GM10266 (cell line): ENCODE data around the gene POM121C.
A peak's percentile ranks its signal among the peaks of the same experiment; 100 is the strongest.
"Not testable (repeated sequence)": the region's sequence is repeated elsewhere in the genome, so short reads cannot be mapped to it uniquely, and the experiment has no call there.

Experiments
- DNase-seq: peaks from one replicate; pipeline ENCODE4 v3.0.0; 2012; ENCODE audit errors: extremely low spot score
- TF ChIP-seq, protein P1 (sequence below): IDR thresholded peaks from 2 replicates; pipeline ENCODE4 v1.5.1; 2012; ENCODE audit warnings: mild to moderate bottlenecking, low read depth; ENCODE audit not compliant: control insufficient read depth, insufficient read depth; ENCODE audit errors: missing control alignments

POM121C gene

DNA sequence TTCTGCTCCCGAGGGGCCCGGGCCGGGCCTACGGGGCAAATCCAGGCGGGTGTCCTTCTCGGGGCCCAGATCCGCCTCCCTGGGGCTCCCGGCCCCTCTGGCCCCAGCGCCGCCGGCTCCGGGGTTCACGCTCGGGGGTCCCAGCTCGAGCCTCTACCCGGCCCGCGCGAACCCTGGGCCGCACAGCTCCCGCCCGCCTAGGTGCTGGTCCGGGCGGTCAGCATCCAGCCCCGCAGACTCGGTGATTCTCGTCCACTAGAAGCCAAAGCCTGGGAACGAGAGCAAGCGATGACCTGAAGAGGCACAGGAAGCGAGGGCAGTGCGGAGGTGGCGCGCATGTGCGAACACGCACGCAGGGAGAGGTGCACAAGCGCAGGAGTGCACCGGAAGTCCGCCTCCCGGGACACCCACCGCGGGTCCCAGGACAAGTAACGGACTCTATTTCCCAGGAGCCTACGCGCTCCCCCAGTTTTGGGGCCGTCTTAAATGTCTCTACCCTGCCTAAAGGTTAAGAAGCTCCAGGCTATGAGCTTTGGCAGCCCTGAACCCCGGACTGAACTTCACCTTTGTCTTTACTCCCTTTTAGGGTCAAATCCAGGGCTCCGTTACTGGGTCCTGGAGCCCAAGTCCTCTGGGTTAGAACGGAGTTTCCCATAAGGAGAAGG lies at the start of gene POM121C:
POM121C (minus strand) TSS at position 321 of the 665 bp plus-strand sequence. CDS start 44,803 bp downstream, outside the sequence.
- DNase-seq, result peak; percentile 79

DNA sequence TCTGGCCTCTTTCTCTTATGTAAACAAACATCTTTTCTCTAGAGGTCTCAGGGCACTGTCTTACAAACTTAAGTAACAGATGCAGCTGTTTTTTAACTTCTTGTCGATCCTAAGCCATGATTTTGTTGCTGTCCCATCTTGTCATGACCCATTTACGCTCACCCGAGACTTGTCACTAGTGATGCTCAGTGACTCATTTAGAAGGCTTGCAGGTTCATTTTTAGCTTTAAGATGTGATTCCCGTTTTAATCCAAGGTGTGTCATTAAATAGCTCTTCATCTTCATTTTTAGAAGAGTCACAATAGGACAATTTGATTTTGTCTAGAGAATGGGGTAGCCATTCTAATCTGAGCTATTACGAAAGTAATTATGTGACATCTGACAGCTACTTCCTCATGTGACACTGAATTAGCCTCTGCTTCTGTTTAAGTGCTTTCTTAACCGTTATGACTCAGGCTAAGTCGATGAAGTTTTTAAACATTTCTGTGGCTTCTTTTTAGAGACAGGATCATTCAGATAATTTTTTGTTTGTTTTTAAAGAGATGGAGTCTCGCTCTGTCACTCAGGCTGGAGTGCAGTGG lies 48.7 kb upstream of the POM121C start:
- TF ChIP-seq, protein P1, sequence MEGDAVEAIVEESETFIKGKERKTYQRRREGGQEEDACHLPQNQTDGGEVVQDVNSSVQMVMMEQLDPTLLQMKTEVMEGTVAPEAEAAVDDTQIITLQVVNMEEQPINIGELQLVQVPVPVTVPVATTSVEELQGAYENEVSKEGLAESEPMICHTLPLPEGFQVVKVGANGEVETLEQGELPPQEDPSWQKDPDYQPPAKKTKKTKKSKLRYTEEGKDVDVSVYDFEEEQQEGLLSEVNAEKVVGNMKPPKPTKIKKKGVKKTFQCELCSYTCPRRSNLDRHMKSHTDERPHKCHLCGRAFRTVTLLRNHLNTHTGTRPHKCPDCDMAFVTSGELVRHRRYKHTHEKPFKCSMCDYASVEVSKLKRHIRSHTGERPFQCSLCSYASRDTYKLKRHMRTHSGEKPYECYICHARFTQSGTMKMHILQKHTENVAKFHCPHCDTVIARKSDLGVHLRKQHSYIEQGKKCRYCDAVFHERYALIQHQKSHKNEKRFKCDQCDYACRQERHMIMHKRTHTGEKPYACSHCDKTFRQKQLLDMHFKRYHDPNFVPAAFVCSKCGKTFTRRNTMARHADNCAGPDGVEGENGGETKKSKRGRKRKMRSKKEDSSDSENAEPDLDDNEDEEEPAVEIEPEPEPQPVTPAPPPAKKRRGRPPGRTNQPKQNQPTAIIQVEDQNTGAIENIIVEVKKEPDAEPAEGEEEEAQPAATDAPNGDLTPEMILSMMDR, result no peak
- peak; percentile 74 for DNase-seq

DNA sequence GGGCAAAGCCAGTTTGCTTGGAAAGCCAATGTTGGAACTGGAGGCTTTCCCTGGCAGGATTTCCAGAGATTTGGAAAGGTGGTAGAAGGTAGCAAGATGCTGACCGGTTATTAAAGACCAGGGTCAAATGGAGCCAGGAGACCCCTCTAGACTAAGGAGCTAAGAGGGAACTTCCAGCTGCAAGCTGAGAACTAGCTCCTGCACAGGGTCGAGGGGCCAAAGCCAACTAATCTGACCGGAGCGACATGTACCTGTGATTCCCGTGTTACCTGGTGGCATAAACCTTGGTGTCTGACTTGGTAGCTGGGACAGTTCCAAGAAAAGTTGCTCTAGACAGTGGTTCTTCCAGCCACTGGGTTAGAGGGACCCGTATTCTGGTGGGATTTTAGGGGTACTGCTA lies 47.8 kb upstream of the POM121C start:
- TF ChIP-seq, protein P1, result no peak
- no peak for DNase-seq

DNA sequence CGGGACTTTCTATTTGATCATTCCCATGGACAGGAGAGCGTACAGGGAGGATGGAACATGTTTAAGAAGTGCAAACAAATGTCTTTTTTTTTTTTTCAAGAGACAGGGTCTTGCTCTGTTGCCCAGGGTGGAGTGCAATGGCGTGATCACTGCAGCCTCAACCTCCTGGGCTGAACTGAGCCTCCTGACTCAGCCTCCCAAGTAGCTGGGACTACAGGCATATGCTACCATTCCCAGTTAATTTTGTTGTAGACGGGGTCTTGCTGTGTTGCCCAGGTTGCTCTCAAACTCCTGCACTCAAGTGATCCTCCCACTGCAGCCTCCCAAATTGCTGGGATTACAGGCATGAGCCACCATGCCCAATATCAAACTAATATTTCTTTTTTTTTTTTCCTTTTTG lies 46.5 kb upstream of the POM121C start:
- DNase-seq, result no peak
- TF ChIP-seq, protein P1, result no peak

DNA sequence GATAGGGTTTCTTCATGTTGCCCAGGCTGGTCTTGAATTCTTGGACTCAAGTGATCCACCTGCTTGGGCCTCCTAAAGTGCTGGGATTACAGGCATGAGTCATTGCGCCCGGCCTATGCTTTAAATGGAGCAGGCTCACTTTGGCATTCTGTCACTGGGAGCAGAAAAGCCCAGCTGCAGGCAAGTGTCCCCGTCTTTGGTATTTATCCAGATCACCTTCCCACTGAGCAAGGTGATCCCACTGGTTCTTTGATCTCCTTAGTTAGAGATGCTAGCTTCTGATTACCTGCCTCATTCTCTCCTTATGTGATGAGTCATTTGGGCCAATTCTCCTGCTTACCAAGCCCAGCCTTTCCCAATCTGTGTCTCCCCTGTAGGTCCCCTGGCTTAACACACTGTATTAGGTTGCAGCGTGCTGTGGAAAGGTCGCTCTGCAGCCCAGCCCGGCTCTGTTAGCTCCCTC lies 45.3 kb upstream of the POM121C start:
- TF ChIP-seq, protein P1, result no peak
- no peak for DNase-seq

DNA sequence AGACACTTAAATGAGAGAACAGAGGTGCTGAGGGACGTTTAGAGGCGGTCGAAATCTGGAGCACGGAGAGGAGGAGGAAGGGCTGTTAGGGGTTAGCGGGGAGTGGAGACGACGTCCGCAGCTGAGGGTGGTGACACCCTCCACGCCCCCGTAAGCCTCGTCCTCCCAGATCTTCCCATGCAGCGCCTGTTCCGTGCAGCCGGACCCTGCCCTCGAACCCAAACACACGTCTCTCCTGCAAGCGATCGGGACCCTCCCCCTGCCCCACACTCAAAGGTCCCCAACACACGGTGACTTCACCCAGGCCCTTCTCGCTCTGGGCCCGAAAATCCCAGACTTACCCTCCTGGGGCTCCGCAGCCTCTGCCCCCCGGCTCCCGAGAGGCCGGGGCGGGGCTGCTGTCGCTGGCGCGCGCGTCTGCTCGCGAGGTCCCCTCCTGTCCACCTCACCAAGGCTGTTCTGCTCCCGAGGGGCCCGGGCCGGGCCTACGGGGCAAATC lies 41.2 kb upstream of the POM121C start:
- not testable (repeated sequence) for DNase-seq

DNA sequence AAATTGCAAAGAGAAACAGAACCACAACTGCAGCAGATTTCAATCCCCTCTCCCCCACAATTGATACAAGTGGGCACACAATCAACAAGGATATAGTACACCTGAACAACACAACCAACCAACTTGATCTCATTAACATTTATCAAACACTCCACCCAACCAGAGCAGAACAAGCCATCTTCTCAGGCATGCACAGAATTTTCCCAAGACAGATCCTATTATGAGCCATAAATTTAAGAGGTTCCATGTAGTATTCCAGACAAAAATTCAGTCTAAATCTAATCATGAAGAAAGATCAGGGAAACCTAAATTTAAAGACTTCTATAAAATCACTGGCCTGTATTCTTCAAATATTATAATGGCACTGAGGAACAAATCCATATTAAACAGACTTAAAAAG lies 35.6 kb upstream of the POM121C start:
- not testable (repeated sequence) for DNase-seq

DNA sequence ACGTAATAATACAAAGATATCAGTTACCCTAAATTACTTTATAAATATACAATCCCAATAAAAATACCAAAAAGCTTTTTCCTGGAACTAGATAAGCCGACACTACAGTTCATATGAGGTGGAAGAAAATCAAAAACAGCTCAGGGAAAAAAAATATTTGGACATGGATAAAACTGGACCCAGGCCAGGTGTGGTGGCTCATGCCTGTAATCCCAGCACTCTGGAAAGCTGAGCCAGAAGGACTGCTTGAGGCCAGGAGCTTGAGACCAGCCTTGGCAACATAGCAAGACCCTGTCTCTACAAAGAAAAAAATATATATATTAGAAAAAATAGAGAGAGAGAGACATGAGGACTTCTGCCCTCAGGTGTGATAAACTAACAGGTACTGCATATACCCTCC lies 32.7 kb upstream of the POM121C start:
- not testable (repeated sequence) for DNase-seq

DNA sequence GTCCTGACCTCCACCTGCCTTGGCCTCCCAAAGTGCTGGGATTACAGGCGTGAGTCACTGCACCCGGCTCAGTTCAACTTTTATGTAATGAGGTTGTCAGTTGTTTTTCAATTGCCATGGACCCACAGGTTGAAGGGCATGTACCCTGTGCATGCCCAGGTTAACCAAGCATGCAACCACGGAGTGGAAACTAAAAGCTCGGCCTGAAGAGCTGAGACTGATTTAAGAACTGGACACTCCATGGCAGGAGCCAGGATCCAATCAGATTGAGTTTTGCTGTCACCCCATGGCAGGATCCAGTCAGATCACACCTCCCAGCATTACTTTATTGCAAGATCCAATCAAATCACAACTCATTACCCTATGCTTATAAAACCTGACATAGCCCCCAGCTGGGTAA lies 22.9 kb upstream of the POM121C start:
- not testable (repeated sequence) for DNase-seq

DNA sequence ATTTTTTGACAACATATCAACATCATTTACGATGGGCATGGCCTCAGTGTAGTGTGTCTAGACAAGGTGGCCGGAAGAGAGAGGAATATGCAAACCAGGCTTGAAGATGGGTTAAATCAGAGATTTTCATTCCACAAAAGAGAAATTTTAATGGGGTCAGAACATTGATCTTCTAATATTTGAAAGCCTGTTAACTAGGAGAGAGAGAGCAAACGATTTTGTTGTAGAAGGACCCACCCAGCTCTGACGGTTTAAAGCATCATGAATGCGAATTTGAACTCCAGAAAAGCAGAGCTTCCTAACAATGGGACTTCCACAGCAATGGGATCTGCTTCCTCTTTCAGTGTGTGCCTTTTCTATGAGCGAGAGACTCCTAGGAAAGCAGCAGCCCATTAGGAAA lies 5.9 kb upstream of the POM121C start, which contains the start of gene SPDYE5:
SPDYE5 (plus strand) TSS at position 301 of the 400 bp plus-strand sequence. CDS start 1,728 bp downstream, outside the sequence.
- DNase-seq, result not testable (repeated sequence)

DNA sequence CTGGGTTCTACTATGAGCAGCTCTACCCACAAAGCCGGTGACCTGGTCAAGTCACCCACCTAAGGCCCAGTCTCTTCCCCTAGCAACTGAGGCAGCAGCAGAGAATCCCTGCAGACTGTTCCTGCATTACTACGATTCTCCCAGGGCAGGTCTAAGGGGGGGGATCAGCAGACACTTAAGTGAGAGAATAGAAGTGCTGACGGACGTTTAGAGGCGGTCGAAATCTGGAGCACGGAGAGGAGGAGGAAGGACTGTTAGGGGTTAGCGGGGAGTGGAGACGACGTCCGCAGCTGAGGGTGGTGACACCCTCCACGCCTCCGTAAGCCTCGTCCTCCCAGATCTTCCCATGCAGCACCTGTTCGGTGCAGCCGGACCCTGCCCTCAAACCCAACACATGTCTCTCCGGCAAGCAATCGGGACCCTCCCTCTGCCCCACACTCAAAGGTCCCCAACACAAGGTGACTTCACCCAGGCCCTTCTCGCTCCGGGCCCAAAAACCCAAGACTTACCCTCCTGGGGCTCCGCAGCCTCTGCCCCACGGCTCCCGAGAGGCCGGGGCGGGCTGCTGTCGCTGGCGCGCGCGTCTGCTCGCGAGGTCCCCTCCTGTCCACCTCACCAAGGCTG lies 632 bp downstream of the POM121C start:
- DNase-seq, result not testable (repeated sequence)

DNA sequence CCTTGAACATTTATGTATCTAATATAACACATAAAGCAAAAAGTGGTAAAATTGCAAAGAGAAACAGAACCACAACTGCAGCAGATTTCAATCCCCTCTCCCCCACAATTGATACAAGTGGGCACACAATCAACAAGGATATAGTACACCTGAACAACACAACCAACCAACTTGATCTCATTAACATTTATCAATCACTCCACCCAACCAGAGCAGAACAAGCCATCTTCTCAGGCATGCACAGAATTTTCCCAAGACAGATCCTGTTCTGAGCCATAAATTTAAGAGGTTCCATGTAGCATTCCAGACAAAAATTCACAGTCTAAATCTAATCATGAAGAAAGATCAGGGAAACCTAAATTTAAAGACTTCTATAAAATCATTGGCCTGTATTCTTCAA lies 5.8 kb downstream of the POM121C start:
- DNase-seq, result not testable (repeated sequence)

DNA sequence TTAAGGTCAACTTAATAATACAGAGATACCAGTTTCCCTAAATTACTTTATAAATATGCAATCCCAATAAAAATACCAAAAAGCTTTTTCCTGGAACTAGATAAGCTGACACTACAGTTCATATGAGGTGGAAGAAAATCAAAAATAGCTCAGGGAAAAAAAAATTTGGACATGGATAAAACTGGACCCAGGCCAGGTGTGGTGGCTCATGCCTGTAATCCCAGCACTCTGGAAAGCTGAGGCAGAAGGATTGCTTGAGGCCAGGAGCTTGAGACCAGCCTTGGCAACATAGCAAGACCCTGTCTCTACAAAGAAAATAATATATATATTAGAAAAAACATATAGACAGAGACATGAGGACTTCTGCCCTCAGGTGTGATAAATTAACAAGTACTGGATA lies 8.6 kb downstream of the POM121C start:
- not testable (repeated sequence) for DNase-seq

DNA sequence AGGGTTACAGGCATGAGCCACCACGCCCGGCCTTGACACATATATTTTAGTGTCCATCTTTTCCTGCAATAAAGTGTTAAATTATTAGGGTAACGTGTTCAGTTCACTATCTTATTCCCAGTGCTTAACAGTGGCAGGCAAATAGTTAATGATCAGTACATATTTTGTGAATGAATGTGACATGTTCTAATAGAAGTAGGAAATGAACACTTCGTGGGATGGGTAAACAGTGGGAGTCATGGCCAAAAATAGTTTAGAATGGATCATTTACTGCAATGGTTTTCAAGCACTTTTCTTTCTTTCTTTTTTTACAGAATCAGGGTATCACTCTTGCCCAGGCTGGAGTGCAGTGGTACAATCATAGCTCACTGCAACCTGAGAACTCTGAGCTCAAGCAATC lies 15.9 kb downstream of the POM121C start:
- DNase-seq, result not testable (repeated sequence)

DNA sequence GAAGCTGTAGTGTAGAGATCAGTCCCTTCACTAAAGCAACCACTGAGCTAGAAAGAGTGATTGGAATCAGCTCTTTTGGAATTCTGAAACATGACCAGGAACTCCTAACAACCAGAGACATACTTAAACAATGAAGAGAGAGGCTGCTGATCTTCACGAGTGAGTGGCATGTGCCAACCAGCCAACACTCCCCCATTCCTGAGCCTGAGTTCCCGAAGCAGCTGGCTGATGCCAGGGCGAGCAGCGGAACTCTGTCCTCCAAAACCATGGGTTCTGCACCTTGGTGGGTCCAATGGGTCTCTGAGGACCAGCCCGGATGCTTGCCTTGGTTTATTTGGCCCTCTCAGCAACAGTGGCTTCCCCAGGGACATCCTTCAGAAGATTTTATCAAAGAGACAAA lies 25.6 kb downstream of the POM121C start:
- DNase-seq, result not testable (repeated sequence)
